HL-60 (cell line): ENCODE results near the gene CHST13.

Experiments
- CTCF ChIP-seq: IDR thresholded peaks from one replicate; pipeline ENCODE4 v1.5.1; 2011; ENCODE audit warnings: low read length, control low read depth, inconsistent platforms; ENCODE audit not compliant: insufficient read depth
- GABPA ChIP-seq: IDR thresholded peaks from 2 replicates; pipeline ENCODE4 v1.6.1; 2012; ENCODE audit warnings: low read depth
- POLR2AphosphoS5 ChIP-seq: IDR thresholded peaks from 2 replicates; pipeline ENCODE4 v1.6.1; 2012; ENCODE audit warnings: low read depth
- REST ChIP-seq: IDR thresholded peaks from 2 replicates; pipeline ENCODE4 v1.6.1; 2012; ENCODE audit warnings: low read depth; ENCODE audit not compliant: insufficient replicate concordance
- SPI1 ChIP-seq: IDR thresholded peaks from 2 replicates; pipeline ENCODE4 v1.6.1; 2012; ENCODE audit warnings: low read depth, mild to moderate bottlenecking, borderline replicate concordance

GRCh38 chr3:126529585-126530170 is 5.7 kb downstream of the CHST13 start:
- no peak for TF ChIP-seq CTCF
- TF ChIP-seq POLR2AphosphoS5, result no peak
- no peak for TF ChIP-seq REST
- TF ChIP-seq SPI1, result no peak
- no peak for TF ChIP-seq GABPA
